IMR-90 (cell line): Measurements from ENCODE around the gene HOXD9. TPM values are rescaled to one million over a fixed set of nuclear protein-coding genes. Genes with fewer than 3 reads are reported as not detected.

Experiments used
- ATAC-seq: fragments of 200-7000 bp; cut with Tn5 transposase; 2 replicates; pipeline ENCODE4 v1.9.1; 2020; ENCODE audit warnings: low read depth, mild to moderate bottlenecking, moderate library complexity
- BruUV-seq: library from RNA; stranded (reverse); fragments of 400-500 nt; replicated peaks from 2 replicates; lab custom pipeline; 2021; lab: Mats Ljungman, UMichigan
- CTCF ChIA-PET: fragments of 300-600 bp; formaldehyde crosslinking; extraction: SDS; loops from one replicate; lab custom pipeline; 2021; ENCODE audit warnings: antibody characterized with exemption; lab: Yijun Ruan, JAX
- POLR2A ChIA-PET: fragments of 300-600 bp; sonication (Branson Sonifier 250); formaldehyde crosslinking; loops from one replicate; lab custom pipeline; 2022; ENCODE audit warnings: antibody characterized with exemption; ENCODE audit not compliant: unreplicated experiment; lab: Charles Lee
- DNase-seq: peaks from one replicate; pipeline ENCODE4 v3.0.0; 2013
- H2AFZ ChIP-seq: replicated peaks from 2 replicates; pipeline ENCODE3; 2013; ENCODE audit warnings: low read length, mild to moderate bottlenecking; ENCODE audit not compliant: poor library complexity
- H2AK5ac ChIP-seq: 2 replicates; pipeline ENCODE4 v1.6.1; 2013; ENCODE audit warnings: low read depth, low read length, inconsistent platforms
- H2AK9ac ChIP-seq: replicated peaks from 2 replicates; pipeline ENCODE3; 2013; ENCODE audit warnings: mild to moderate bottlenecking, low read depth, low read length, moderate library complexity; ENCODE audit not compliant: poor library complexity
- H2BK120ac ChIP-seq: 2 replicates; pipeline ENCODE4 v1.6.1; 2013; ENCODE audit warnings: low read depth, low read length, inconsistent platforms
- H2BK15ac ChIP-seq: 3 replicates; pipeline ENCODE4 v1.6.1; 2013; ENCODE audit warnings: low read depth, low read length, inconsistent platforms
- H2BK20ac ChIP-seq: 2 replicates; pipeline ENCODE4 v1.6.1; 2013; ENCODE audit warnings: low read depth, mild to moderate bottlenecking, inconsistent platforms, low read length, moderate library complexity
- H2BK5ac ChIP-seq: 2 replicates; pipeline ENCODE4 v1.6.1; 2013; ENCODE audit warnings: mild to moderate bottlenecking, low read depth, low read length, inconsistent platforms; ENCODE audit not compliant: poor library complexity, severe bottlenecking
- H3K14ac ChIP-seq: replicated peaks from 2 replicates; pipeline ENCODE4 v1.6.1; 2013; ENCODE audit warnings: low read depth, low read length, inconsistent platforms
- H3K18ac ChIP-seq: 2 replicates; pipeline ENCODE4 v1.6.1; 2013; ENCODE audit warnings: low read depth, low read length, control low read depth
- H3K23ac ChIP-seq: 2 replicates; pipeline ENCODE4 v1.6.1; 2013; ENCODE audit warnings: low read depth, low read length, inconsistent platforms
- H3K27ac ChIP-seq: 2 replicates; pipeline ENCODE4 v1.5.1; 2013; ENCODE audit warnings: mild to moderate bottlenecking, control low read depth, low read length; ENCODE audit not compliant: insufficient read depth
- H3K27me3 ChIP-seq: 2 replicates; pipeline ENCODE4 v1.6.1; 2013; ENCODE audit warnings: low read length; ENCODE audit not compliant: control insufficient read depth, insufficient read depth
- H3K36me3 ChIP-seq: 2 replicates; pipeline ENCODE4 v1.6.1; 2013; ENCODE audit warnings: low read length, mixed read lengths; ENCODE audit not compliant: control insufficient read depth, insufficient read depth
- H3K4ac ChIP-seq: 2 replicates; pipeline ENCODE4 v1.6.1; 2013; ENCODE audit warnings: low read depth, low read length, inconsistent platforms
- H3K4me1 ChIP-seq: 2 replicates; pipeline ENCODE4 v1.6.1; 2013; ENCODE audit warnings: low read length, mixed read lengths; ENCODE audit not compliant: control insufficient read depth, insufficient read depth
- H3K4me2 ChIP-seq: 2 replicates; pipeline ENCODE4 v1.6.1; 2013; ENCODE audit warnings: low read depth, mild to moderate bottlenecking, control low read depth, low read length, moderate library complexity
- H3K4me3 ChIP-seq: 2 replicates; pipeline ENCODE4 v1.5.1; 2013; ENCODE audit warnings: low read depth, mild to moderate bottlenecking, control low read depth, low read length, moderate library complexity; ENCODE audit not compliant: insufficient read depth
- H3K56ac ChIP-seq: 2 replicates; pipeline ENCODE4 v1.6.1; 2013; ENCODE audit warnings: low read length, inconsistent platforms; ENCODE audit not compliant: insufficient read depth; ENCODE audit errors: extremely low read depth
- H3K79me1 ChIP-seq, 2 experiments: 2 replicates each; pipeline ENCODE4 v1.6.1; 2013; ENCODE audit warnings: low read length in 2 of 2, inconsistent platforms in 1 of 2, low read depth in 1 of 2
- H3K9ac ChIP-seq: 2 replicates; pipeline ENCODE4 v1.6.1; 2013; ENCODE audit warnings: low read depth, low read length, control low read depth
- H3K9me1 ChIP-seq: 2 replicates; pipeline ENCODE4 v1.6.1; 2013; ENCODE audit warnings: low read length, inconsistent platforms; ENCODE audit not compliant: insufficient read depth
- H3K9me3 ChIP-seq: 2 replicates; pipeline ENCODE4 v1.6.1; 2013; ENCODE audit warnings: low read length; ENCODE audit not compliant: control insufficient read depth, insufficient read depth
- H4K20me1 ChIP-seq: 2 replicates; pipeline ENCODE4 v1.6.1; 2013; ENCODE audit warnings: low read length, inconsistent platforms; ENCODE audit not compliant: insufficient read depth
- H4K5ac ChIP-seq: 2 replicates; pipeline ENCODE4 v1.6.1; 2013; ENCODE audit warnings: mild to moderate bottlenecking, low read depth, low read length, control low read depth
- H4K8ac ChIP-seq, 2 experiments: 2 replicates each; pipeline ENCODE4 v1.6.1; 2013; ENCODE audit warnings: low read depth in 2 of 2, low read length in 2 of 2, control low read depth in 1 of 2, inconsistent platforms in 1 of 2
- H4K91ac ChIP-seq: 2 replicates; pipeline ENCODE4 v1.6.1; 2013; ENCODE audit warnings: low read depth, low read length, inconsistent platforms; ENCODE audit not compliant: insufficient read depth
- MAZ ChIP-seq: IDR thresholded peaks from 2 replicates; pipeline ENCODE4 v1.6.1; 2012; ENCODE audit warnings: low read depth, mild to moderate bottlenecking, low read length, improper control_type of control experiment, moderate library complexity, borderline replicate concordance
- NFE2L2 ChIP-seq: fragments of 150-350 bp; IDR thresholded peaks from 2 replicates; pipeline ENCODE4 v1.6.1; 2016; ENCODE audit warnings: low read depth, mild to moderate bottlenecking, low read length
- POLR2A ChIP-seq: IDR thresholded peaks from 2 replicates; pipeline ENCODE4 v1.6.1; 2012; ENCODE audit warnings: mild to moderate bottlenecking, low read depth, low read length
- RAD21 ChIP-seq: IDR thresholded peaks from 2 replicates; pipeline ENCODE4 v1.6.1; 2012; ENCODE audit warnings: low read length, improper control_type of control experiment
- USF2 ChIP-seq: fragments of 150-350 bp; IDR thresholded peaks from 2 replicates; pipeline ENCODE4 v1.6.1; 2017; ENCODE audit warnings: mild to moderate bottlenecking, antibody characterized with exemption, low read length, low read depth
- WGBS, 2 experiments: methylation state at CpG; one replicate each; pipeline versions ENCODE4 v1.1.5 to v1.1.7; 2013; ENCODE audit warnings: missing lambda C conversion rate in 2 of 2; ENCODE audit not compliant: insufficient read length in 1 of 2; ENCODE audit errors: extremely low coverage in 2 of 2; 5-methylcytosine and 5-hydroxymethylcytosine counted together
- dilution Hi-C: fragments of 300-500 bp; cut with HindIII; formaldehyde crosslinking; loops from one replicate; pipeline ENCODE4 v1.14.3; 2018; ENCODE audit warnings: low sequenced_read_pairs; ENCODE audit not compliant: unreplicated experiment
- in situ Hi-C: fragments of 300-500 bp; cut with MboI; formaldehyde crosslinking; loops from 3 replicates; pipeline ENCODE4 v1.14.3; 2019; ENCODE audit warnings: low sequenced_read_pairs, inconsistent platforms, mixed read lengths
- intact Hi-C: fragments of 100-400 bp; cut with micrococcal nuclease; formaldehyde crosslinking; loops from 2 replicates; pipeline ENCODE4 v1.10.0; 2022
- polyA plus RNA-seq, 3 experiments: library from polyadenylated mRNA; depleted of rRNA; stranded (reverse); fragments of >200 nt; gene quantifications; 2 replicates each; pipeline ENCODE4 v1.2.3, GENCODE V29; 2012; ENCODE audit warnings: low replicate concordance in 1 of 3
- total RNA-seq: library from RNA; depleted of rRNA; stranded (reverse); fragments of >200 nt; gene quantifications from 2 replicates; pipeline ENCODE4 v1.2.3, GENCODE V29; 2012
- TF ChIP-seq, protein P1 (sequence below): conservative IDR thresholded peaks from 2 replicates; pipeline ENCODE4 v1.5.1; 2012; ENCODE audit warnings: mild to moderate bottlenecking, low read depth, low read length, improper control_type of control experiment

HOXD9 gene
- total and polyA plus RNA-seq, 2 of the 4 experiments (the other 2 are of a cell fraction), result not detected

DNA sequence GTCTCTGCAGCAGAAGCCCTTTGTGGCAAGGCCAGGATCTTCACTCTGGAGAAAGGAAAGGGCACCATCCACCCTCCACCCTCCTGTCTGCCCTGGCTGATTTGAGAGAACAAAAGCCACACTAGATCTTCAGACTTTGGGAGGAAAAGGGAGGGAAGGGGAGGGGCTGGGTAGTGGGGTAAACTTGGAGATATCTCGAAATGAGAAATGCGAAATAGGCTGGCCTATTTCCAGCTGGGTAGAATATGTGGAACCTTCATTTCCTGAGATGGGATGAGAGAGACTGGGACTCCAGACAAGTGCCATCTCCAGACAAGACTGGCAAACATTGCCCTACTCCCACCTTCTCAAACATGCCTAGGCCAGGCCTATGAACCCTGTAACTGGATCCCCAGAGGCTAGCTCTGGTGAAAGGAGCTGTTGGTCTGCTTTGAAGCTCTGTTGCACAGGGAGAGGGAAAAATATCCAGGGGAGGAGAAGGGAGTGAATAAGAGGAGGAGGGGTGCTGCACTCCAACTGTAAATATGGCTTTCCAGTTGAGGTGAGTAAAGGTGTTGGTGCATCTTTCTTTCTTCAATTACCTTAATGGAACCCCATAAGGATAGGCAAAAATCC lies 21.2 kb upstream of the HOXD9 start:
- in situ Hi-C loops, result no loop called here
- Histone ChIP-seq H3K4ac (no peak overlapping the region), H3K56ac (no peak overlapping the region), H2BK5ac (no peak overlapping the region), H3K79me1 (no peaks in the 10 kb centered on the region), H2AFZ (no peak overlapping the region), H3K4me2 (no peak overlapping the region), H3K9me3 (peaks cover 1% of the 10 kb centered on the region; the same call in 1 of the 2 replicates), H2BK20ac (no peak overlapping the region), H4K5ac (no peak overlapping the region), H3K23ac (no peak overlapping the region), H2BK15ac (no peak overlapping the region), H2AK5ac (no peak overlapping the region), H4K91ac (no peak overlapping the region), H3K4me3 (no peak overlapping the region), H4K20me1 (no peaks in the 10 kb centered on the region), H2AK9ac (no peak overlapping the region), H3K18ac (no peak overlapping the region), H4K8ac (no peak overlapping the region), H3K27ac (no peak overlapping the region), H3K9ac (no peak overlapping the region), H3K4me1 (peaks cover 3% of the 10 kb centered on the region; the same call in 1 of the 2 replicates), H3K14ac (no peak overlapping the region), H3K9me1 (no peaks in the 10 kb centered on the region), H3K36me3 (no peaks in the 10 kb centered on the region), H3K27me3 (peaks cover 97% of the 10 kb centered on the region), H2BK120ac (no peak overlapping the region)
- no TSS peak for BruUV-seq
- TF ChIP-seq USF2, result no peak
- TF ChIP-seq, protein P1, sequence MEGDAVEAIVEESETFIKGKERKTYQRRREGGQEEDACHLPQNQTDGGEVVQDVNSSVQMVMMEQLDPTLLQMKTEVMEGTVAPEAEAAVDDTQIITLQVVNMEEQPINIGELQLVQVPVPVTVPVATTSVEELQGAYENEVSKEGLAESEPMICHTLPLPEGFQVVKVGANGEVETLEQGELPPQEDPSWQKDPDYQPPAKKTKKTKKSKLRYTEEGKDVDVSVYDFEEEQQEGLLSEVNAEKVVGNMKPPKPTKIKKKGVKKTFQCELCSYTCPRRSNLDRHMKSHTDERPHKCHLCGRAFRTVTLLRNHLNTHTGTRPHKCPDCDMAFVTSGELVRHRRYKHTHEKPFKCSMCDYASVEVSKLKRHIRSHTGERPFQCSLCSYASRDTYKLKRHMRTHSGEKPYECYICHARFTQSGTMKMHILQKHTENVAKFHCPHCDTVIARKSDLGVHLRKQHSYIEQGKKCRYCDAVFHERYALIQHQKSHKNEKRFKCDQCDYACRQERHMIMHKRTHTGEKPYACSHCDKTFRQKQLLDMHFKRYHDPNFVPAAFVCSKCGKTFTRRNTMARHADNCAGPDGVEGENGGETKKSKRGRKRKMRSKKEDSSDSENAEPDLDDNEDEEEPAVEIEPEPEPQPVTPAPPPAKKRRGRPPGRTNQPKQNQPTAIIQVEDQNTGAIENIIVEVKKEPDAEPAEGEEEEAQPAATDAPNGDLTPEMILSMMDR, result no peak
- no peak for TF ChIP-seq NFE2L2
- TF ChIP-seq RAD21, result no peak
- no peak for TF ChIP-seq POLR2A
- TF ChIP-seq MAZ, result no peak
- ATAC-seq (no peak), DNase-seq (no peak)
- no CpG with 5 or more reads among the region's 2 CpGs for WGBS, 2 experiments
- intact Hi-C loops, result no loop called here
- dilution Hi-C loops, result no loop called here
- POLR2A ChIA-PET, result no interaction called here
- CTCF ChIA-PET, result no interaction called here
